GM13977 (cell line): ENCODE results near the gene CRISPLD2.
"Not testable (repeated sequence)": the region's sequence is repeated elsewhere in the genome, so short reads cannot be mapped to it uniquely, and the experiment has no call there.

Experiments used
- DNase-seq: peaks from one replicate; pipeline ENCODE4 v3.0.0; 2012; ENCODE audit warnings: low spot score
- CTCF ChIP-seq: IDR thresholded peaks from 2 replicates; pipeline ENCODE4 v1.5.1; 2012; ENCODE audit warnings: mild to moderate bottlenecking, control low read depth; ENCODE audit not compliant: insufficient read depth; ENCODE audit errors: extremely low read depth, missing control alignments
- in situ Hi-C: fragments of 300-500 bp; cut with MboI; formaldehyde crosslinking; loops from one replicate; pipeline ENCODE4 v1.12.0; 2022; ENCODE audit warnings: low sequenced_read_pairs, low pct_unique_long_range_greater_than_20kb, mixed read lengths, inconsistent platforms; ENCODE audit not compliant: unreplicated experiment

Gene CRISPLD2

DNA sequence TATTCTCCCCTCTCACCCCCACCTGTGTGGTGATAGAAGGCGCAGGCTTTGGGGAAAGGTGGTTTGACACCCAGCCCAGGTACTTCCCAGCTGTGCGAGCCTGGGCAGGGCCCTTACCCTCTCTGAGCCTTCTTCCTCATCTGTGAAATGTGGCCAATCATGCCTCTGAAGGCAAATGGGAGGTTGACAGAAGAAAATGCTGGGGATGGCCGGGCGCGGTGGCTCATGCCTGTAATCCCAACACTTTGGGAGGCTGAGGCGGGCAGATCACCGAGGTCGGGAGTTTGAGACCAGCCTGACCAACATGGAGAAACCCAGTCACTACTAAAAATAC is 43.7 kb downstream of the CRISPLD2 start:
- TF ChIP-seq CTCF, result no peak
- in situ Hi-C loops, result no loop called here

DNA sequence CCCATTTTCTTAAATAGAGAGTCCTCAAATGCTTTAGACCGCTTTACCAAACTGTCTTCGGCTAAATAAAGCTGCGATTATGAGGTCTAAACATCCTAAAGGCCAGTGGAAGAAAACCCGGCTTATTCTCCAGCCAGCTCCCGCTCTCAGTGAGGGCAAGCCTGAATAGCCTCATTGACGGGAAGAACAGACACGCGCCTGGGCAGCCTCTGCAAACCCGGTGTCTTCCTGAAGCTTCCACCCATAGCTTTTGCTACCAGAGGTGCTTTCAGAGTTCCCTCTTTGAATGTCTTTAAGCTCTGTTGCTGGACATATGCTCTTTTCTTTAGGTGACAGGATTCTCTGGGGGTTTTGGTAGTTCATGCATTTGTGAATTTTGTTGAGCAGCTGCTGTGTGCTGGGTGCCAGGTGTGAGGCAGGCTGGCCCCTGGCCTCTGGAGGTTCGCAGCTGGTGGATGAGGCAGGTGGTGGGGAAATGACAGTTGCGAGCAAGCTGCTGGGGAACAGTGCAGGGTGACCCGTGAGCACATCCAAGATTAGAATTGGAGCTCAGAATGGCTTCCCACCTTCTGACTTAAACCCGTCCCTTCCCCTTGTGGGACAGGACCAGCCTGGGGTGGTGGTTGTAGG is 44.7 kb downstream of the CRISPLD2 start:
- in situ Hi-C loops, result no loop called here
- no peak for DNase-seq
- no peak for TF ChIP-seq CTCF

More for the DNA sequence above, 43.7 kb downstream of the CRISPLD2 start:
- DNase-seq, result no peak

DNA sequence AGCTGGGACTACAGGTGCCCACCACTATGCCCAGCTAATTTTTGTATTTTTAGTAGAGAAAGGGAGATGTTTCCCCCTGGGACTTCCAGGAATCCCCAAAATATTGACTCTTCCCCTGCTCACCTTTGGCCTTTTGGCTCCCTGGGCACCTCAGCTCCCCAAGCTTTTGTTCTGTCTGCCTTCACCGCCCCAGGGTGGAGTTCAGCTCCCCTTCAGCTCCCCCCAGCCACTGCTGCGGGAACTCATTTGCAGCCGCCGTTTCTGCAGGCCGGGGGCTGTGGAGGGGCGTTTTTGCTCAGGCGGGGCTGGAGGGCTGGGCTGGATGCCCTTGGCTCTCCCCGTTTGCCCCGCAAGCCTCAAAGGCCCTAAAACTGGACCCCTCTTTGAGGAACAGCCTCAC is 47.9 kb downstream of the CRISPLD2 start:
- in situ Hi-C loops, result no loop called here
- TF ChIP-seq CTCF, result no peak
- DNase-seq, result no peak

- TF ChIP-seq CTCF, result no peak
- in situ Hi-C loops, result no loop called here
- DNase-seq, result no peak
Measured at GRCh38 chr16:84868328-84868727, 48.5 kb downstream of the CRISPLD2 start.

DNA sequence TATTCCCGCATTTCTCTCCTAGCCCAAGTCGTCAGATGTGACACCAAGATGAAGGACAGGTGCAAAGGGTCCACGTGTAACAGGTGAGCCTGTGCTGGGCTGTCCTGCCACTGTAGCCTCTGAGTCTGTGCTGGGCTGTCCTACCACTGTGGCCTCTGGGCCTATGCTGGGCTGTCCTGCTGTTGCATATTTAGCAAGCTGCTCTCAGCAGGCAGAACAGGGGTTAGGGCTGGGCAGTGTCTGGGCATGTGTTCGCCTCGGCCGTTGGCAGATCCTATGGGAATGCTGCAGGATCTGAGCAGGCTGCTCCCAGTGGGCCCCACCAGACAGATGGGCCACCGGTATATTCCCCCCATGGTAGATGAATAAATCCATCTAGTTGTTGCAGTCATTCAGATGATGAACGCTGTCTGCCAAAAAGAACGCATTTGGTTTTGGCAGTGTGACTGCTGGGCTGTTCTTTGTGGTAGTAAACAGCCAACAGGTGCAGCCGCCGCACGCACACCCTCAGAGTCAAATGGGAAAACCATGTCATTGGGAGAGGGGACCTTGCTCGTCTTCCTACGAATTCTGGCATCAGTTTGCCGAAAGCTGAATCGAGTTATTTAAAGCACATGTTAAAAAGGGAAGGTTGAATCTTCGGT is 49.2 kb downstream of the CRISPLD2 start:
- no peak for DNase-seq
- in situ Hi-C loops, result no loop called here
- no peak for TF ChIP-seq CTCF

DNA sequence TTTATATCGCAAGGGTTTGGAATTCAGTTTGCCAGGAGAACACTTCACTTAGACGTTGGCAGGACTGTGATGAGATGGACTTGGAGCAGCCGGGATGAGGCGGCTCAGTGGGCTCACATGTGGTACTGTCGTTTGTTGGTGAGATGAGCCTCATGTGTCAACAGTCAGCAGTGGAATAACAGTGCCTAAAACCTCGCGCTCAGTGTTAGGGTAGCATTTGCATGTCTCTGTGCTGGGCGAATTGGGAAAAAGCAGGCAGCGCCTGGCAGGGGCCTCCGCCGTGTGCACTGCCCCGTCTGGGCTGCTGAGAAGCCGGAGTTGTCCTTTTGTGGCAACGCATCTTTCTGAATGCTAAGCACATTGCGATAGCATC is 49.7 kb downstream of the CRISPLD2 start:
- in situ Hi-C loops, result no loop called here
- no peak for TF ChIP-seq CTCF
- DNase-seq, result no peak

GRCh38 chr16:84872971-84873370 is 53.2 kb downstream of the CRISPLD2 start:
- DNase-seq, in situ Hi-C loops: not testable (repeated sequence)
